B cell (primary cell): ENCODE data around the gene NLGN1. TPM values are rescaled to one million over a fixed set of nuclear protein-coding genes. Genes with fewer than 3 reads are reported as not detected.

Source experiments
- ATAC-seq: fragments of 200-7000 bp; cut with Tn5 transposase; one replicate; pipeline ENCODE4 v1.10.0; 2021; ENCODE audit warnings: low read depth, mild to moderate bottlenecking, moderate number of reproducible peaks, moderate library complexity
- CTCF ChIA-PET: fragments of 350-600 bp; sonication (Branson Sonifier 250); formaldehyde crosslinking; loops from one replicate; lab custom pipeline; 2021; ENCODE audit warnings: antibody characterized with exemption, inconsistent platforms; lab: Charles Lee
- POLR2A ChIA-PET: fragments of 350-600 bp; sonication (Branson Sonifier 250); formaldehyde crosslinking; loops from one replicate; lab custom pipeline; 2021; ENCODE audit warnings: antibody characterized with exemption; lab: Charles Lee
- DNase-seq: peaks from one replicate; pipeline ENCODE4 v3.0.0; 2013
- H2AFZ ChIP-seq: 2 replicates; pipeline ENCODE4 v1.6.1; 2012; ENCODE audit warnings: mild to moderate bottlenecking, low read depth, low read length; ENCODE audit not compliant: insufficient read depth, poor library complexity, severe bottlenecking
- H3K27ac ChIP-seq, 2 donors: 1 replicate in 1 of 2; 2 replicates in 1 of 2; pipeline ENCODE4 v1.5.1; 2012 to 2013; ENCODE audit warnings: low read length in 2 of 2, mild to moderate bottlenecking in 2 of 2, moderate library complexity in 1 of 2
- H3K27me3 ChIP-seq, 4 experiments: fragments of 200-600 bp in 1 of 4; sonication (generic) in 1 of 4; replicated peaks in 1 of 4; 1 replicate in 2 of 4; 2 replicates in 2 of 4; pipeline versions ENCODE4 v1.6.1 to v1.7.0; 2013 to 2016; ENCODE audit warnings: low read length in 3 of 4, mild to moderate bottlenecking in 2 of 4, mixed read lengths in 1 of 4, moderate library complexity in 1 of 4; ENCODE audit not compliant: insufficient read depth in 4 of 4, control insufficient read depth in 3 of 4; ENCODE audit errors: control extremely low read depth in 1 of 4
- H3K36me3 ChIP-seq, 2 experiments: replicated peaks in 1 of 2; 1 replicate in 1 of 2; 2 replicates in 1 of 2; pipeline versions ENCODE4 v1.6.1 to v1.7.1; 2013; ENCODE audit warnings: low read length in 1 of 2; ENCODE audit not compliant: insufficient read depth in 2 of 2, control insufficient read depth in 1 of 2; ENCODE audit errors: control extremely low read depth in 1 of 2, extremely low read depth in 1 of 2
- H3K4me1 ChIP-seq, 2 donors: fragments of 200-600 bp in 1 of 2; sonication (generic) in 1 of 2; 1 replicate in 1 of 2; 2 replicates in 1 of 2; pipeline versions ENCODE4 v1.5.1 to v1.6.1; 2013 to 2017; ENCODE audit warnings: low read length in 2 of 2; ENCODE audit not compliant: control insufficient read depth in 2 of 2, insufficient read depth in 2 of 2
- H3K4me2 ChIP-seq: replicated peaks from 2 replicates; pipeline ENCODE3; 2012; ENCODE audit warnings: mild to moderate bottlenecking, low read depth, low read length; ENCODE audit not compliant: poor library complexity, severe bottlenecking
- H3K4me3 ChIP-seq, 5 experiments: fragments of 200-600 bp in 1 of 5; sonication (generic) in 1 of 5; 1 replicate in 3 of 5; 2 replicates in 2 of 5; pipeline versions ENCODE4 v1.5.1 to v1.7.0; 2011 to 2016; ENCODE audit warnings: low read length in 4 of 5, mild to moderate bottlenecking in 4 of 5, low read depth in 2 of 5, control low read depth in 1 of 5, moderate library complexity in 1 of 5; ENCODE audit not compliant: insufficient read depth in 1 of 5; ENCODE audit errors: control extremely low read depth in 1 of 5, extremely low read depth in 1 of 5
- H3K79me2 ChIP-seq: fragments of 200-600 bp; sonication (generic); one replicate; pipeline ENCODE4 v1.6.0; 2016; ENCODE audit warnings: low read length; ENCODE audit not compliant: control insufficient read depth, insufficient read depth
- H3K9ac ChIP-seq: fragments of 200-600 bp; sonication (generic); 2 replicates; pipeline ENCODE4 v1.6.1; 2017; ENCODE audit warnings: mild to moderate bottlenecking, low read length, moderate library complexity
- H3K9me3 ChIP-seq, 3 donors: one replicate each; pipeline versions ENCODE4 v1.6.1 to v1.7.1; 2013; ENCODE audit warnings: low read length in 2 of 3; ENCODE audit not compliant: control insufficient read depth in 2 of 3, insufficient read depth in 1 of 3; ENCODE audit errors: control extremely low read depth in 1 of 3
- H4K20me1 ChIP-seq: 2 replicates; pipeline ENCODE4 v1.6.0; 2012; ENCODE audit warnings: mild to moderate bottlenecking, low read length; ENCODE audit not compliant: insufficient read depth, control insufficient read depth, poor library complexity, severe bottlenecking
- H3K27ac Mint-ChIP-seq: one replicate; pipeline ENCODE4 v1.8.0; 2021; ENCODE audit warnings: mixed read lengths
- H3K27me3 Mint-ChIP-seq: one replicate; pipeline ENCODE4 v1.8.0; 2021; ENCODE audit warnings: mixed read lengths
- H3K4me1 Mint-ChIP-seq: one replicate; pipeline ENCODE4 v1.8.0; 2021; ENCODE audit warnings: mixed read lengths
- H3K4me3 Mint-ChIP-seq: one replicate; pipeline ENCODE4 v1.8.0; 2021; ENCODE audit warnings: mixed read lengths
- H3K9me3 Mint-ChIP-seq: one replicate; pipeline ENCODE4 v1.8.0; 2022; ENCODE audit warnings: mixed read lengths; ENCODE audit not compliant: insufficient read depth
- EZH2 ChIP-seq: IDR thresholded peaks from 2 replicates; pipeline ENCODE4 v1.6.1; 2012; ENCODE audit warnings: borderline replicate concordance, low read depth, mild to moderate bottlenecking, moderate library complexity, low read length; ENCODE audit not compliant: insufficient read depth, poor library complexity, severe bottlenecking
- WGBS: methylation state at CpG from one replicate; pipeline ENCODE4 v1.1.5; 2013; ENCODE audit warnings: missing lambda C conversion rate; ENCODE audit not compliant: insufficient coverage; 5-methylcytosine and 5-hydroxymethylcytosine counted together
- intact Hi-C: fragments of 100-400 bp; cut with micrococcal nuclease; formaldehyde crosslinking; loops from one replicate; pipeline ENCODE4 v1.10.0; 2022
- polyA plus RNA-seq: library from polyadenylated mRNA; depleted of rRNA; stranded (reverse); fragments of >200 nt; gene quantifications from 2 replicates; pipeline ENCODE4 v1.2.3, GENCODE V29; 2012
- total RNA-seq, 2 donors: library from RNA; stranded (reverse); fragments of 120-200 nt in 1 of 2; gene quantifications; 1 replicate in 1 of 2; 2 replicates in 1 of 2; pipeline versions ENCODE4 v1.2.3 to v1.2.4, GENCODE V29; 2013 to 2022
- TF ChIP-seq, protein P1 (sequence below): fragments of 200-600 bp; IDR thresholded peaks from one replicate; pipeline ENCODE4 v1.8.0; 2022; ENCODE audit warnings: antibody characterized with exemption, mild to moderate bottlenecking

NLGN1 gene
- total and polyA plus RNA-seq, 2 donors (not counting 1 experiment from before 2014, with no cell fraction given) = not detected

GRCh38 chr3:174191895-174192294 lies 794.4 kb downstream of the NLGN1 start:
- Histone ChIP-seq H3K27ac (no peak overlapping the region), H2AFZ (no peak overlapping the region), H3K4me1 (no peaks in the 10 kb centered on the region), H4K20me1 (no peaks in the 10 kb centered on the region), H3K4me3 (no peak overlapping the region), H3K79me2 (no peaks in the 10 kb centered on the region), H3K36me3 (no peaks in the 10 kb centered on the region), H3K9ac (no peak overlapping the region), H3K4me2 (no peak overlapping the region), H3K27me3 (no peaks in the 10 kb centered on the region), H3K9me3 (no peaks in the 10 kb centered on the region)
- WGBS = no CpG with 5 or more reads among the region's 2 CpGs
- POLR2A ChIA-PET = no interaction called here
- no peak overlapping the region for H3K4me3 Mint-ChIP-seq
- CTCF ChIA-PET = no interaction called here
- H3K27ac Mint-ChIP-seq = no peak overlapping the region
- DNase-seq (no peak), ATAC-seq (no peak)
- no peaks in the 10 kb centered on the region for H3K27me3 Mint-ChIP-seq
- no peaks in the 10 kb centered on the region for H3K4me1 Mint-ChIP-seq
- intact Hi-C loops = no loop called here
- TF ChIP-seq, protein P1, sequence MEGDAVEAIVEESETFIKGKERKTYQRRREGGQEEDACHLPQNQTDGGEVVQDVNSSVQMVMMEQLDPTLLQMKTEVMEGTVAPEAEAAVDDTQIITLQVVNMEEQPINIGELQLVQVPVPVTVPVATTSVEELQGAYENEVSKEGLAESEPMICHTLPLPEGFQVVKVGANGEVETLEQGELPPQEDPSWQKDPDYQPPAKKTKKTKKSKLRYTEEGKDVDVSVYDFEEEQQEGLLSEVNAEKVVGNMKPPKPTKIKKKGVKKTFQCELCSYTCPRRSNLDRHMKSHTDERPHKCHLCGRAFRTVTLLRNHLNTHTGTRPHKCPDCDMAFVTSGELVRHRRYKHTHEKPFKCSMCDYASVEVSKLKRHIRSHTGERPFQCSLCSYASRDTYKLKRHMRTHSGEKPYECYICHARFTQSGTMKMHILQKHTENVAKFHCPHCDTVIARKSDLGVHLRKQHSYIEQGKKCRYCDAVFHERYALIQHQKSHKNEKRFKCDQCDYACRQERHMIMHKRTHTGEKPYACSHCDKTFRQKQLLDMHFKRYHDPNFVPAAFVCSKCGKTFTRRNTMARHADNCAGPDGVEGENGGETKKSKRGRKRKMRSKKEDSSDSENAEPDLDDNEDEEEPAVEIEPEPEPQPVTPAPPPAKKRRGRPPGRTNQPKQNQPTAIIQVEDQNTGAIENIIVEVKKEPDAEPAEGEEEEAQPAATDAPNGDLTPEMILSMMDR = no peak
- no peak for TF ChIP-seq EZH2
- no peaks in the 10 kb centered on the region for H3K9me3 Mint-ChIP-seq

GRCh38 chr3:174192471-174192870 lies 794.9 kb downstream of the NLGN1 start:
- no CpG with 5 or more reads among the region's 2 CpGs for WGBS
- H3K27ac Mint-ChIP-seq = no peak overlapping the region

More at GRCh38 chr3:174192471-174192870, 794.9 kb downstream of the NLGN1 start:
- CTCF ChIA-PET = no interaction called here
- no peaks in the 10 kb centered on the region for H3K4me1 Mint-ChIP-seq
- no peak for DNase-seq
- Histone ChIP-seq H4K20me1 (no peaks in the 10 kb centered on the region), H3K4me2 (no peak overlapping the region), H3K9ac (no peak overlapping the region), H3K36me3 (no peaks in the 10 kb centered on the region), H3K27me3 (no peaks in the 10 kb centered on the region), H3K4me1 (no peaks in the 10 kb centered on the region), H3K4me3 (no peak overlapping the region), H2AFZ (no peak overlapping the region), H3K9me3 (no peaks in the 10 kb centered on the region), H3K27ac (no peak overlapping the region), H3K79me2 (no peaks in the 10 kb centered on the region)
- H3K27me3 Mint-ChIP-seq = no peaks in the 10 kb centered on the region
- no peak overlapping the region for H3K4me3 Mint-ChIP-seq
- POLR2A ChIA-PET = no interaction called here
- no peak for ATAC-seq
- intact Hi-C loops = no loop called here
- TF ChIP-seq EZH2 = no peak
- TF ChIP-seq, protein P1 = no peak
- no peaks in the 10 kb centered on the region for H3K9me3 Mint-ChIP-seq
